OCI-LY7 (cell line): ENCODE results near the gene KTN1. TPM values are rescaled to one million over a fixed set of nuclear protein-coding genes. Genes with fewer than 3 reads are reported as not detected.

Source experiments
- BruUV-seq: library from RNA; stranded (reverse); fragments of 400-500 nt; replicated peaks from 2 replicates; lab custom pipeline; 2021; lab: Mats Ljungman, UMichigan
- CTCF ChIA-PET: fragments of 300-600 bp; sonication (Branson Sonifier 250); formaldehyde crosslinking; loops from one replicate; lab custom pipeline; 2022; ENCODE audit warnings: antibody characterized with exemption; ENCODE audit not compliant: unreplicated experiment; lab: Charles Lee
- POLR2A ChIA-PET: fragments of 300-600 bp; sonication (Branson Sonifier 250); formaldehyde crosslinking; loops from one replicate; lab custom pipeline; 2022; ENCODE audit warnings: antibody characterized with exemption; lab: Charles Lee
- DNase-seq: peaks from one replicate; pipeline ENCODE4 v3.0.0-alpha.2; 2015; ENCODE audit warnings: low spot score
- H2AFZ ChIP-seq: fragments of 200-600 bp; sonication (generic), shearing (Covaris generic); 2 replicates; pipeline ENCODE4 v1.6.1; 2014; ENCODE audit warnings: mild to moderate bottlenecking, antibody characterized with exemption, low read length, moderate library complexity
- H3K27ac ChIP-seq: fragments of 200-600 bp; sonication (generic); 2 replicates; pipeline ENCODE4 v1.5.1; 2014; ENCODE audit warnings: mixed run types, low read depth, mild to moderate bottlenecking, moderate library complexity, low read length, inconsistent platforms; ENCODE audit not compliant: poor library complexity, severe bottlenecking
- H3K36me3 ChIP-seq: fragments of 200-600 bp; sonication (generic); 2 replicates; pipeline ENCODE4 v1.6.1; 2014; ENCODE audit warnings: mild to moderate bottlenecking, antibody characterized with exemption, low read length, moderate library complexity, mixed read lengths; ENCODE audit not compliant: insufficient read depth
- H3K4me1 ChIP-seq: fragments of 200-600 bp; sonication (generic); 2 replicates; pipeline ENCODE4 v1.5.1; 2014; ENCODE audit warnings: mild to moderate bottlenecking, low read length; ENCODE audit not compliant: insufficient read depth, poor library complexity, severe bottlenecking
- H3K4me2 ChIP-seq: fragments of 200-600 bp; sonication (generic); 2 replicates; pipeline ENCODE4 v1.6.1; 2014; ENCODE audit warnings: mild to moderate bottlenecking, low read length
- H3K4me3 ChIP-seq: fragments of 200-600 bp; sonication (generic); 2 replicates; pipeline ENCODE4 v1.5.1; 2014; ENCODE audit warnings: mild to moderate bottlenecking, low read depth, low read length; ENCODE audit not compliant: poor library complexity, severe bottlenecking
- H3K79me2 ChIP-seq: fragments of 200-600 bp; sonication (generic); 2 replicates; pipeline ENCODE4 v1.6.1; 2016; ENCODE audit warnings: low read depth, mild to moderate bottlenecking, low read length, moderate library complexity, mixed read lengths; ENCODE audit not compliant: insufficient read depth
- H3K9me2 ChIP-seq: fragments of 200-600 bp; sonication (generic); 2 replicates; pipeline ENCODE4 v1.6.1; 2016; ENCODE audit warnings: mild to moderate bottlenecking, low read length, mixed read lengths; ENCODE audit not compliant: insufficient read depth
- H3K9me3 ChIP-seq: fragments of 200-600 bp; sonication (generic); 2 replicates; pipeline ENCODE4 v1.6.1; 2014; ENCODE audit warnings: mild to moderate bottlenecking, mixed run types, low read length, mixed read lengths
- H4K20me1 ChIP-seq: fragments of 200-600 bp; sonication (generic); 2 replicates; pipeline ENCODE4 v1.6.1; 2014; ENCODE audit warnings: mild to moderate bottlenecking, antibody characterized with exemption, low read length, moderate library complexity, mixed read lengths; ENCODE audit not compliant: insufficient read depth
- EZH2phosphoT487 ChIP-seq: fragments of 200-600 bp; sonication (generic); IDR thresholded peaks from 2 replicates; pipeline ENCODE4 v1.6.1; 2018; ENCODE audit warnings: low read depth, borderline replicate concordance, mild to moderate bottlenecking, mixed run types, antibody characterized with exemption, low read length, moderate library complexity, mixed read lengths
- intact Hi-C: fragments of 100-400 bp; cut with micrococcal nuclease; formaldehyde crosslinking; loops from one replicate; pipeline ENCODE4 v1.10.0; 2022; ENCODE audit not compliant: unreplicated experiment
- total RNA-seq, 2 experiments: library from RNA; depleted of rRNA in 1 of 2; stranded (reverse); fragments of >200 nt in 1 of 2; shearing (Covaris generic) in 1 of 2; gene quantifications; 2 replicates each; pipeline ENCODE4 v1.2.3, GENCODE V29; 2014 to 2022
- TF ChIP-seq, protein P1 (sequence below): fragments of 200-600 bp; sonication (generic); conservative IDR thresholded peaks from 2 replicates; pipeline ENCODE4 v1.5.1; 2014; ENCODE audit warnings: mild to moderate bottlenecking, antibody characterized with exemption, low read length, moderate library complexity, mixed read lengths

KTN1 gene
- total RNA-seq, 2 experiments from 2014 or later, result 60.6 to 124 TPM

- Histone ChIP-seq H3K9me2 (no peaks in the 10 kb centered on the region), H3K4me3 (no peak overlapping the region), H2AFZ (no peak overlapping the region), H3K79me2 (no peaks in the 10 kb centered on the region), H4K20me1 (no peaks in the 10 kb centered on the region), H3K27ac (no peak overlapping the region), H3K4me1 (no peaks in the 10 kb centered on the region), H3K9me3 (no peaks in the 10 kb centered on the region), H3K36me3 (peaks cover 67% of the 10 kb centered on the region), H3K4me2 (no peak overlapping the region)
- CTCF ChIA-PET, result no interaction called here
- POLR2A ChIA-PET, result no interaction called here
- no TSS peak for BruUV-seq
- TF ChIP-seq EZH2phosphoT487, result no peak
- TF ChIP-seq, protein P1, sequence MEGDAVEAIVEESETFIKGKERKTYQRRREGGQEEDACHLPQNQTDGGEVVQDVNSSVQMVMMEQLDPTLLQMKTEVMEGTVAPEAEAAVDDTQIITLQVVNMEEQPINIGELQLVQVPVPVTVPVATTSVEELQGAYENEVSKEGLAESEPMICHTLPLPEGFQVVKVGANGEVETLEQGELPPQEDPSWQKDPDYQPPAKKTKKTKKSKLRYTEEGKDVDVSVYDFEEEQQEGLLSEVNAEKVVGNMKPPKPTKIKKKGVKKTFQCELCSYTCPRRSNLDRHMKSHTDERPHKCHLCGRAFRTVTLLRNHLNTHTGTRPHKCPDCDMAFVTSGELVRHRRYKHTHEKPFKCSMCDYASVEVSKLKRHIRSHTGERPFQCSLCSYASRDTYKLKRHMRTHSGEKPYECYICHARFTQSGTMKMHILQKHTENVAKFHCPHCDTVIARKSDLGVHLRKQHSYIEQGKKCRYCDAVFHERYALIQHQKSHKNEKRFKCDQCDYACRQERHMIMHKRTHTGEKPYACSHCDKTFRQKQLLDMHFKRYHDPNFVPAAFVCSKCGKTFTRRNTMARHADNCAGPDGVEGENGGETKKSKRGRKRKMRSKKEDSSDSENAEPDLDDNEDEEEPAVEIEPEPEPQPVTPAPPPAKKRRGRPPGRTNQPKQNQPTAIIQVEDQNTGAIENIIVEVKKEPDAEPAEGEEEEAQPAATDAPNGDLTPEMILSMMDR, result no peak
- intact Hi-C loops, result no loop called here
- DNase-seq, result no peak
These were observed 87.8 kb downstream of the KTN1 start for GRCh38 chr14:55667801-55668200.

DNA sequence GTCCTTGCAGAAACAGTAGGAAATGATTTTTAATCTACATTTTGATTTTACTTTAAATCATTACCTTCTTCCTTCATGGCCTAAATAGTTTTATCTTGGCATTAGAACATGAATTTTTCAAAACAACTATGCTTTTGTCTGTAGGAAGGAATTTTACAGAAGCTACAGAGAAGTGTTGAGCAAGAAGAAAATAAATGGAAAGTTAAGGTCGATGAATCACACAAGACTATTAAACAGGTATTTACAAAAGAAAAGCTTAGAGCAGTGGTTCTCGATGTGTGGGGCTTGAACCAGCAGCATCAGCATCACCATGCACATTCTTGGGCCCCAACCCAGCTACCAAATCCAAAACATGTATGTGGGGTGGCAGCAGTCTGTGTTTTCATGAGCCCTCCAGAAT lies 91.6 kb downstream of the KTN1 start:
- no peaks in the 10 kb centered on the region for H3K9me2 ChIP-seq
- DNase-seq, result no peak
- H2AFZ ChIP-seq, result no peak overlapping the region
- H3K79me2 ChIP-seq, result no peaks in the 10 kb centered on the region
- H3K4me2 ChIP-seq, result no peak overlapping the region
- TF ChIP-seq, protein P1, result no peak
- H3K27ac ChIP-seq, result no peak overlapping the region
- POLR2A ChIA-PET, result no interaction called here
- H4K20me1 ChIP-seq, result no peaks in the 10 kb centered on the region
- CTCF ChIA-PET, result no interaction called here
- intact Hi-C loops, result no loop called here
- H3K9me3 ChIP-seq, result no peaks in the 10 kb centered on the region
- peaks cover 75% of the 10 kb centered on the region for H3K36me3 ChIP-seq
- no peaks in the 10 kb centered on the region for H3K4me1 ChIP-seq
- H3K4me3 ChIP-seq, result no peak overlapping the region
- BruUV-seq, result no TSS peak

DNA sequence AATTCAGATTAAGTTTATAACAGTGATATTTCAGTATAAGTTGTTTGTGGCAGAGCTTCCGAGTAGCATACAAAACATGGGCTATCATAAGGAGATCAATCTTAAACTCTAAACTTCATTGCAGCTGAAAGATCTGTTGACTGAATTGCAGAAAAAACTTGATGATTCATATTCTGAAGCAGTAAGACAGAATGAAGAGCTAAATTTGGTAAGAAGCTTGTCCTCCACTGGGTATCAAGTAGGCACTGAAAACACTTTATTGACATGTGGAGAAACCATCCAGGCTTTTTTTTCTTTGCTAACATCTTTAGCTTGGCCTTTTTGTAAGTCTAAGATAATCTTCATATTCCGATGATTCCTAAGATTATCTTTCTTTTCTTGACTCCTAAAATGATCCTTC lies 93.0 kb downstream of the KTN1 start:
- Histone ChIP-seq H3K27ac (no peak overlapping the region), H3K4me2 (no peak overlapping the region), H3K4me1 (no peaks in the 10 kb centered on the region), H4K20me1 (no peaks in the 10 kb centered on the region), H3K36me3 (peaks cover 80% of the 10 kb centered on the region), H3K79me2 (no peaks in the 10 kb centered on the region), H3K9me2 (no peaks in the 10 kb centered on the region), H2AFZ (no peak overlapping the region), H3K4me3 (no peak overlapping the region), H3K9me3 (no peaks in the 10 kb centered on the region)
- ChIA-PET POLR2A (interaction anchor here (0.8 to 1.2 kb wide), 2 partner anchors 9 to 12 kb away, joined by 3 read pairs; no protein-coding TSS in a partner anchor), CTCF (no interaction called here)
- intact Hi-C loops, result no loop called here
- TF ChIP-seq, protein P1, result no peak
- no peak for TF ChIP-seq EZH2phosphoT487
- DNase-seq, result no peak
- no TSS peak for BruUV-seq
